ENCODE results near the gene RPIA.

GRCh38 chr2:88747990-88748389 lies 56.5 kb downstream of the RPIA start:
- TF ChIP-seq, protein P1, sequence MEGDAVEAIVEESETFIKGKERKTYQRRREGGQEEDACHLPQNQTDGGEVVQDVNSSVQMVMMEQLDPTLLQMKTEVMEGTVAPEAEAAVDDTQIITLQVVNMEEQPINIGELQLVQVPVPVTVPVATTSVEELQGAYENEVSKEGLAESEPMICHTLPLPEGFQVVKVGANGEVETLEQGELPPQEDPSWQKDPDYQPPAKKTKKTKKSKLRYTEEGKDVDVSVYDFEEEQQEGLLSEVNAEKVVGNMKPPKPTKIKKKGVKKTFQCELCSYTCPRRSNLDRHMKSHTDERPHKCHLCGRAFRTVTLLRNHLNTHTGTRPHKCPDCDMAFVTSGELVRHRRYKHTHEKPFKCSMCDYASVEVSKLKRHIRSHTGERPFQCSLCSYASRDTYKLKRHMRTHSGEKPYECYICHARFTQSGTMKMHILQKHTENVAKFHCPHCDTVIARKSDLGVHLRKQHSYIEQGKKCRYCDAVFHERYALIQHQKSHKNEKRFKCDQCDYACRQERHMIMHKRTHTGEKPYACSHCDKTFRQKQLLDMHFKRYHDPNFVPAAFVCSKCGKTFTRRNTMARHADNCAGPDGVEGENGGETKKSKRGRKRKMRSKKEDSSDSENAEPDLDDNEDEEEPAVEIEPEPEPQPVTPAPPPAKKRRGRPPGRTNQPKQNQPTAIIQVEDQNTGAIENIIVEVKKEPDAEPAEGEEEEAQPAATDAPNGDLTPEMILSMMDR (conservative IDR thresholded peaks at IDR 0.05 in 1 of 2, IDR thresholded peaks at IDR 0.05 in 1 of 2; ENCODE audit: low read depth in 1 of 2, low read length in 2 of 2): no peak
- TF ChIP-seq EZH2 (IDR thresholded peaks at IDR 0.05; ENCODE audit: low read length, missing control alignments): no peak
